ENCODE results near the gene DAPK2.

The DAPK2 gene

DNA sequence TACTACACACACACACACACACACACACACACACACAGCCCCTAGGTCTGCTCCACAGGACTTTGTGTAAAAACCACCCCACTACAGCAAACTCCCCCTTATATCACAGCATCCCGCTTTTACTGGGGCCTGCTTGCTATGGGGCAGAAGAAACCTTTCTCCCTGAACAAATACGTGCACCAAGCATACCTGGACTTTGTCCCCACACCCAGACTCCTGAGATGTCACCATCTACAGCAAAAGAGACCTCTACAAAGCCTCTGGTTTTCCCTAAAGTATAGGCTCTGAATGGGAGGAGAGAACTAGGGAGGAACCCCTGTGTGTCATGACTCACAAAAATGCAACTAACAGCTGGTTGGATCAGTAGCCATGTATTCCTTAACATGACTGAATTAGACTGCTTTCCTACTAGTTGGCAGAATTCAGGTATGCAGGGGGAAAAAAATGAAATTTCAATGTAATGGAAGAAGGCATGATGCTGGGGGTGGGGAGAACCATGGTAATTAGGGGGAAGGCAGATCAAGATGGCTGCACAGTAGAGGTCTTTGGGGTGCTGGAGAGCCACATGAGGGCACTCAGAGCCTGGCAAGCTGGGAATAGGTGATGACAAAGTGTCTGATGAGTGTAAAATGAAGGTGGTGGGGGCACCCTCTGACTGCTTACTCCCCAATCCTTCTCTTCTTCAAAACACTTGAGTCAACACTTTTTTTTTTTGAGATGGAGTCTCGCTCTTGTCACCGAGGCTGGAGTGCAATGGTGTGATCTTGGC is 45.9 kb downstream of the DAPK2 start:
- TF ChIP-seq, protein P1, sequence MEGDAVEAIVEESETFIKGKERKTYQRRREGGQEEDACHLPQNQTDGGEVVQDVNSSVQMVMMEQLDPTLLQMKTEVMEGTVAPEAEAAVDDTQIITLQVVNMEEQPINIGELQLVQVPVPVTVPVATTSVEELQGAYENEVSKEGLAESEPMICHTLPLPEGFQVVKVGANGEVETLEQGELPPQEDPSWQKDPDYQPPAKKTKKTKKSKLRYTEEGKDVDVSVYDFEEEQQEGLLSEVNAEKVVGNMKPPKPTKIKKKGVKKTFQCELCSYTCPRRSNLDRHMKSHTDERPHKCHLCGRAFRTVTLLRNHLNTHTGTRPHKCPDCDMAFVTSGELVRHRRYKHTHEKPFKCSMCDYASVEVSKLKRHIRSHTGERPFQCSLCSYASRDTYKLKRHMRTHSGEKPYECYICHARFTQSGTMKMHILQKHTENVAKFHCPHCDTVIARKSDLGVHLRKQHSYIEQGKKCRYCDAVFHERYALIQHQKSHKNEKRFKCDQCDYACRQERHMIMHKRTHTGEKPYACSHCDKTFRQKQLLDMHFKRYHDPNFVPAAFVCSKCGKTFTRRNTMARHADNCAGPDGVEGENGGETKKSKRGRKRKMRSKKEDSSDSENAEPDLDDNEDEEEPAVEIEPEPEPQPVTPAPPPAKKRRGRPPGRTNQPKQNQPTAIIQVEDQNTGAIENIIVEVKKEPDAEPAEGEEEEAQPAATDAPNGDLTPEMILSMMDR (conservative IDR thresholded peaks at IDR 0.05; ENCODE audit: control insufficient read depth, insufficient read depth, low read depth, low read length) = no peak
- no peak overlapping the region for H3K4me3 ChIP-seq (ENCODE audit: control insufficient read depth, low read depth, low read length)
- DNase-seq (ENCODE audit: low read depth) = peak; percentile 36

DNA sequence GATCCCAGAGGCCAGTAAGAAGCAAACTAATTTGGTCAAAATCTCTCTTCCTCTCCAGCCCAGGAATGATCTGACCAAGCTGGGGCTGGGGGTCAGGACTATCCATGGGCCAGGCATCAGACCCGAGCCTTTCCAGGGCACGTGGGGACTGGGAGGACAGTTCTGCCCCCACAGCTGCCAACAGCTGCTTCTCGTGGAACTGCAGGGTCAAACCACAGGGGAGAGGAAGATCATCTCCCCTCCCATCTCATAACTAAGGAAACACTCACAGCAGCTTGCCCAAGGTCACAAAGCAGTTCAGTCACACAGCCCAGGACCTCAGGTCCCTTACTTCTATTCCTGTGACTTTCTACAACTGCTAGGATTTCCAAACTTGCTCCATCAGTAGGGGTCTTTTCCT is 47.1 kb downstream of the DAPK2 start:
- TF ChIP-seq, protein P1 (conservative IDR thresholded peaks at IDR 0.05; ENCODE audit: control insufficient read depth, insufficient read depth, low read depth, low read length) = no peak
- H3K4me3 ChIP-seq (ENCODE audit: control insufficient read depth, low read depth, low read length) = no peak overlapping the region
- peak; percentile 19 for DNase-seq (ENCODE audit: low read depth)

DNA sequence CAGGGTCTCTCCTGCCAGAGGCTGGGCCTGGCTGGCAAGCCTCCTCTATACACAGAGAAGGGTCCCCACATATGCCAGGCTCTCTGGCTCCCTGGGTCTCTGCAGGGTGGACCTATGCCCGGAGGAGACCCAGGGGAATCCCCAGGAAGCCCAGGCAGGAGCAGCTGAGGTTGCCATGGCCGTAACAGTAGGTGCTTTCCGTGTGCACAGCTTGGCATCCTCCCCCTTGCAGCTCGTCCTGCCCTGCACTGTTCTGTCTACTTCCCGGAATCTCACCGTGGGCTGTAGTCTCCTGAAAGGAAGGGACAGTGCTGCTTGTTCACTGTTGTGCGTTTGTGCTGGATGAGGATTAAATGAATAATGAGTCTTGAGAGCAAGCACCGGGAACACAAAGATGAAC is 47.8 kb downstream of the DAPK2 start:
- no peak overlapping the region for H3K4me3 ChIP-seq (ENCODE audit: control insufficient read depth, low read depth, low read length)
- TF ChIP-seq, protein P1 (conservative IDR thresholded peaks at IDR 0.05; ENCODE audit: control insufficient read depth, insufficient read depth, low read depth, low read length) = no peak
- DNase-seq (ENCODE audit: low read depth) = no peak

DNA sequence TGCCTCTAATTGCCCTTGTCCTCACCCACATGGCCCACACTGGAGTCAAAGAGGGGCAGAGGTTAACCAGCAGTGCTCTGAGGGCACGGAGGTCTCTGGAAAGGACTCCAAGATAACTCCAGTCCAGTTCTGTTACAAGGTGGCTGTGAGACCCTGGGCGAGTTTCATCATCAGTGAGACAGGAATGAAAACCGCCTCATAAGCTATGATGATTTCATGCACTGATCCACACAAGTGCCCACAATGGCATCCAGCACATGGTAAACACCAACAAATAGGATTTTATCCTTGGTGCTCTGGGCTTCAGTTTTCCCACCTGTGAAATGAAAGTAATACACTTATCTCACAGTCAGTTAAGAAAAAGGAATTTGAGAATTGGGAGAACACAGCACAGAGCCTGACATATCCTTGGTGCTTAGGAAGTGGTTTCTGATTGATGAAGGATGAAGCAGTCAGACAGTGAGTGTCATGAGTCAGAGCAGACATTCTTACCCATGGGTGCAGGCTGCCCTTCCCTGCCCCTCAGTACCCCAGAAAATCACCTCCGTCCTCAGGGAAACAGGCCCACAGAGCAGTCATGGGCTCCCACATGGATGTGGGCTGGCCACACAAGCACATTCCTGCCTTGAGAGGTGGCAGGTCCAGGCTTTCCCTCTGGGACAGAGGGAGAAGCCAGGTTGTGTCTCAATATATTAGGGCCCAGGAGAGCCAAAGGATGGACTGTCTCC is 48.4 kb downstream of the DAPK2 start:
- no peak for DNase-seq (ENCODE audit: low read depth)
- TF ChIP-seq, protein P1 (conservative IDR thresholded peaks at IDR 0.05; ENCODE audit: control insufficient read depth, insufficient read depth, low read depth, low read length) = no peak
- no peak overlapping the region for H3K4me3 ChIP-seq (ENCODE audit: control insufficient read depth, low read depth, low read length)

DNA sequence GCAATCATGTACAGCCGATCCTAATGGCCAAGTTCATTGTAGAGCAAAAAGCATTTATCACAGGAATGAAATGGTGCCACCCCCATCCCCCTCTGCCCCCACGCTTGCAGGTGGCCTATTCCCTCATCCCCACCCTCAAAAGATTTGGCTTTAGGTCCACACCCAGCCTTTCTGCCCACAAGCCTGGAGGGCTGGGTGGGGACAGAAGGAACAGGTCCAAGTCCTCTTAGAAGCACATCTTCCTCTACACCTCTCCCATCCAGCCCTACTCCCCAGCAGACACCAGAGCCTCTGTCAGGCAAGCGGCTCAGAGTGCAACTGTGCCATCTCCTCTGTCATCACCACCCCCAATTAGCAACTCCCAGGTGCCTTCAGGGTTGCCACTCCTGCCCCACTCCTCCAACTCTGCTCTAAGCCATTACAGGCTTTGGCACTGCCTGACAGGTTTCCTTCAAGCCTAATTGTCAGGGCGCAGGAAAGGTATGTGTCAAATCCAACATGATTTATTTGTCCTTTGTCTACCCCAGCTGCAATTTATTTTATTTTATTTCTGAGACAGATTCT is 49.4 kb downstream of the DAPK2 start:
- no peak for DNase-seq (ENCODE audit: low read depth)
- no peak overlapping the region for H3K4me3 ChIP-seq (ENCODE audit: control insufficient read depth, low read depth, low read length)
- TF ChIP-seq, protein P1 (conservative IDR thresholded peaks at IDR 0.05; ENCODE audit: control insufficient read depth, insufficient read depth, low read depth, low read length) = no peak

DNA sequence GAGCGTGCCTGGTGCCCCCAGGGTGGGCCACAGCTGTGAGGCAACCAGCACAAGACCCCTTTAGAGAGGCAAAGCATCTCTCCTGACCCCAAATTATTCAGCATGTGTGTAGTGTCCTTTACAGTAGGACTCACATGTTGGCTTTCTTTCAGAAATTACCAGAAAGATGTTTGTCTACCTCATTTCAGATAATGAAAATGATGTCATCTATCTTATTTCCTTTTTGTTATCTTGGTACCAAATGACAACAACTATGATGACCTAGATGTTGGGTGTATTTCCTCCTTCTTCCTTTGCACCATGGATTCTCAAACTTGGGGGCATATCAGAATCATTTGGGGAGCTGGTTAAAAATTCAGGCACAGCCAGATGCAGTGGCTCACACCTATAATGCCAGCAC is 50.5 kb downstream of the DAPK2 start:
- no peak for DNase-seq (ENCODE audit: low read depth)
- no peak overlapping the region for H3K4me3 ChIP-seq (ENCODE audit: control insufficient read depth, low read depth, low read length)
- TF ChIP-seq, protein P1 (conservative IDR thresholded peaks at IDR 0.05; ENCODE audit: control insufficient read depth, insufficient read depth, low read depth, low read length) = no peak
